ENCODE measurements around the gene PFDN6.
"Not testable (repeated sequence)": the region's sequence is repeated elsewhere in the genome, so short reads cannot be mapped to it uniquely, and the experiment has no call there.

PFDN6 gene

GRCh38 chr6:33279971-33280511, 9.4 kb upstream of the PFDN6 start:
- H3K36me3 Mint-ChIP-seq = peaks cover 91% of the 10 kb centered on the region
- H3K4me1 Mint-ChIP-seq = peaks cover 30% of the 10 kb centered on the region
- H3K27ac Mint-ChIP-seq = peak overlapping the region; percentile 35
- no peaks in the 10 kb centered on the region for H3K9me3 Mint-ChIP-seq
- H3K4me3 Mint-ChIP-seq = no peak overlapping the region
- DNase-seq (ENCODE audit: low spot score in 2 of 2) = no peak
- ATAC-seq = no peak

DNA sequence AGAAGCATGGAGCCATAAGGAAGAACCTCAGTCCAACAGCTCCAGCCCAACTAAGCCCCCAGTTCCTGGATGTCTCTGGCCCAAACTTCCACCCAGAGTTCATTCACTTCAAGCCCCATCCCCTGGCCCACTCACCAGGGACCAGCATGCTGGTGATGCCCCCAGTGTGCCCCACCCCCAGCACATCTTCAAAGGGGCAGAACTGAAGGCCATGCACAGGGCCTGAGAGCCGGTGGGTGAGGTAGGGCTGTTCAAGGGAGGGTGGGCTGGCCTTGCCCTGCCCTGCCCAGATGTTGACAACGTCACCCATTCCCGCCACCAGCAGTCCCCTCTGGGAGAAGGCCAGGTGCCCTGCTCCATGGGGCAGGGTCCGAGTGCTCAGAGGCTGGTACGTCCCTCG, 8.9 kb upstream of the PFDN6 start:
- no peak overlapping the region for H3K4me3 Mint-ChIP-seq
- H3K27ac Mint-ChIP-seq = peak overlapping the region; percentile 35
- ATAC-seq (no peak), DNase-seq (ENCODE audit: low spot score in 2 of 2) (no peak)
- peaks cover 91% of the 10 kb centered on the region for H3K36me3 Mint-ChIP-seq
- peaks cover 26% of the 10 kb centered on the region for H3K4me1 Mint-ChIP-seq
- H3K9me3 Mint-ChIP-seq = no peaks in the 10 kb centered on the region

- ATAC-seq; DNase-seq (ENCODE audit: low spot score in 2 of 2); H3K9me3 Mint-ChIP-seq; H3K4me3 Mint-ChIP-seq; H3K27ac Mint-ChIP-seq: not testable (repeated sequence)
- Mint-ChIP-seq H3K36me3 (peaks cover 95% of the 10 kb centered on the region), H3K4me1 (peaks cover 35% of the 10 kb centered on the region)
Measured at GRCh38 chr6:33285214-33285613, 4.2 kb upstream of the PFDN6 start.

- DNase-seq (ENCODE audit: low spot score in 2 of 2) (no peak), ATAC-seq (no peak)
- peak overlapping the region; percentile 90 for H3K4me3 Mint-ChIP-seq
- H3K4me1 Mint-ChIP-seq = peaks cover 52% of the 10 kb centered on the region
- peak overlapping the region; percentile 80 for H3K27ac Mint-ChIP-seq
- peaks cover 98% of the 10 kb centered on the region for H3K36me3 Mint-ChIP-seq
- no peaks in the 10 kb centered on the region for H3K9me3 Mint-ChIP-seq
Measured at GRCh38 chr6:33286946-33287914, 2.2 kb upstream of the PFDN6 start.

DNA sequence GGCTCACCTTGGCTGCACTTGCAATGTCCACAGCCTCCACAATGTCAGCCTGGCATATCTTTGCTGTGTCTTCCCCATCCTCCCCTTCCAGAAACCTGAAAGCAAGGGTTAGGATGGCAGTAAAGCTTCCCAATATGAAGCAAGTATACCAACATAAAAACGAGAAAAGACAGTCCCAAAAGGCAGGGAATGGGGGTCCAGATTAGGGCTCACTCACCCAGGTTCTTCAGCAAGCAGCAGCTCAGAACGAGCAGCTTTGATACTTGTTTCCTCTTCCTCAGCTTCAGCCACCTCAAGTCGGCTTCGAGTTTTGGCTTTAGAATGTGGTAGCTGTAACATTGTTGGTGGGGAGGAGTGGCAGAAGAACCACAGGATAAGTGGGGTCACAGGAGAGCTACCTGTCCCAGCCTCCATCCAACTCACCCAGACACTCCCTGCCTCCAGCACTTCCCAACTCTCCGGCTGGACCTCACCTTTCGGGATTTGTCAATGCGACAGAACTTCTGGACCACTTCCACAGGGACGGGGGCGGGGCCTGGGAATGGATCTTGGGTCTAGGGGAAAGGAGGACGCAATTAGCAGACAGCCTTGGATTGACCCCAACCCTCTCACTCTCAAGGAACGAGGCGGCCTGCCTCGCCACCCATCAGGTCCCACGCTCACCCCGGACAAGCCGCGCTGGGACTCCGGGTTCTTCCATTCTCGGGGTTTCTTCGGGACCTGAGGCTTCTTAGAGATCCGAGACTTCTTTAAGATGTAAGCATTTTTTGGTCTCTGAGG, 1.1 kb upstream of the PFDN6 start:
- Mint-ChIP-seq H3K4me3 (peak overlapping the region; percentile 90), H3K27ac (peak overlapping the region; percentile 95), H3K36me3 (peaks cover 98% of the 10 kb centered on the region), H3K9me3 (no peaks in the 10 kb centered on the region), H3K4me1 (peaks cover 52% of the 10 kb centered on the region)
- DNase-seq (ENCODE audit: low spot score in 2 of 2) (no peak), ATAC-seq (no peak)

DNA sequence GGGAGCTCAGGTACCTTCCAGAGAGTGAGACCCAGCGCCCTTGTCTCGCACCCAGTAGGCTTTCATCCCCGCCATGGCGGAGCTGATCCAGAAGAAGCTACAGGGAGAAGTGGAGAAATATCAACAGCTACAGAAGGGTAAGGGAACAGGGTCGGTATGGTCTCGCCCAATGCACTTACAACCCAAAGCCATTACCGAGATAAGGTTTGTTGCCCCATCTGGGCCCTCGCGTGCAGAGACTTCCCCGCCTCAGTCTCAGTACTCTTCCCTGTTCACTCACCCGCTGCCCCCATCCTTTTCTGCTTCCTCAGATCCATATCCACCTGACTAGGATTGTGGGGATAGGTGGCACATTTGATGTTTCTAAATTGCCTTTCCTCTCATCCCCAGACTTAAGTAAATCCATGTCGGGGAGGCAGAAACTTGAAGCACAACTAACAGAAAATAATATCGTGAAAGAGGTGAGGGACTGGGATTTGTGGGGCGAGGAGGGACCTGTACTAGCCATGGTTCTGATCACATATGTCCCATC, 449 bp downstream of the PFDN6 start:
- no peaks in the 10 kb centered on the region for H3K9me3 Mint-ChIP-seq
- peaks cover 94% of the 10 kb centered on the region for H3K36me3 Mint-ChIP-seq
- H3K4me1 Mint-ChIP-seq = peaks cover 52% of the 10 kb centered on the region
- H3K4me3 Mint-ChIP-seq = peak overlapping the region; percentile 90
- ATAC-seq (peak; percentile 11), DNase-seq (ENCODE audit: low spot score in 2 of 2) (no peak)
- H3K27ac Mint-ChIP-seq = peak overlapping the region; percentile 95

GRCh38 chr6:33290459-33290858, 1.1 kb downstream of the PFDN6 start:
- ATAC-seq = no peak
- peak overlapping the region; percentile 90 for H3K4me3 Mint-ChIP-seq
- H3K4me1 Mint-ChIP-seq = peaks cover 53% of the 10 kb centered on the region
- H3K36me3 Mint-ChIP-seq = peaks cover 93% of the 10 kb centered on the region
- H3K9me3 Mint-ChIP-seq = no peaks in the 10 kb centered on the region
- DNase-seq (ENCODE audit: low spot score in 2 of 2) = no peak
- H3K27ac Mint-ChIP-seq = peak overlapping the region; percentile 95

DNA sequence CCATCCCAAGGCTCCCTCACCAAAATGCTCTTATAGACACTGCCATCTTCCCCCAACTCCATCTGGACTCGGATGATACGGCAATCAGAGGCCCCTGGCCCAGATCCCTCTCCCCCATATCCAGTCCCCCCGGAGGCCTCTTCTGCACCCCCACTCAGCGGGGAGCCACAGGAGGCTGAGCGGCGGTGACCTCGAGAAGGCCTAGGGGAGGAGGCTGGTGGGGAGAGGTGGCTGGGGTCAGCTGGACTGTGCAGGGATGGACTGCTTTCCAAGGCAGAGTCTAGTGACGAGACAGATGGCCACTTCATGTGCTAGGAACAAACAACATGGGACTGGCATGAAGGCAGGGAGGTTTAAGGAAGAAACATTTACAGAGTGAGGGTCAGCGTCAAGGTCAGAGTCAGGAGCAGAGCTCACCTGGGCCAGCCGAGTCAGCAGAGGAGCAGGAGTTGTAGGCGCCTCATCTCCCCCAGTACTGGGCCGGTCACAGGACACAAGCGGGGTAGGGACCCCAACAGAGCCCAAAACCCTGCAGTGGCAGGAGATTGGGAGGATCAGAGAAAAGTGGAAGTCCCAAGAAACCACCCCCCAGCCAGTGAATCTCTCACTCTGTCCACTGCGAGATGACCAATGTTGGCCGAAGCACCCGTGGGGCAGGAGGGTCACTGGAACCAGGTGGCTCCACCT, 3.7 kb downstream of the PFDN6 start:
- Mint-ChIP-seq H3K27ac (no peak overlapping the region), H3K4me3 (no peak overlapping the region), H3K9me3 (no peaks in the 10 kb centered on the region), H3K36me3 (peaks cover 86% of the 10 kb centered on the region), H3K4me1 (peaks cover 57% of the 10 kb centered on the region)
- no peak for ATAC-seq
- DNase-seq (ENCODE audit: low spot score in 2 of 2) = no peak

- no peak overlapping the region for H3K27ac Mint-ChIP-seq
- ATAC-seq = no peak
Measured at GRCh38 chr6:33294086-33294823, 4.9 kb downstream of the PFDN6 start.

DNA sequence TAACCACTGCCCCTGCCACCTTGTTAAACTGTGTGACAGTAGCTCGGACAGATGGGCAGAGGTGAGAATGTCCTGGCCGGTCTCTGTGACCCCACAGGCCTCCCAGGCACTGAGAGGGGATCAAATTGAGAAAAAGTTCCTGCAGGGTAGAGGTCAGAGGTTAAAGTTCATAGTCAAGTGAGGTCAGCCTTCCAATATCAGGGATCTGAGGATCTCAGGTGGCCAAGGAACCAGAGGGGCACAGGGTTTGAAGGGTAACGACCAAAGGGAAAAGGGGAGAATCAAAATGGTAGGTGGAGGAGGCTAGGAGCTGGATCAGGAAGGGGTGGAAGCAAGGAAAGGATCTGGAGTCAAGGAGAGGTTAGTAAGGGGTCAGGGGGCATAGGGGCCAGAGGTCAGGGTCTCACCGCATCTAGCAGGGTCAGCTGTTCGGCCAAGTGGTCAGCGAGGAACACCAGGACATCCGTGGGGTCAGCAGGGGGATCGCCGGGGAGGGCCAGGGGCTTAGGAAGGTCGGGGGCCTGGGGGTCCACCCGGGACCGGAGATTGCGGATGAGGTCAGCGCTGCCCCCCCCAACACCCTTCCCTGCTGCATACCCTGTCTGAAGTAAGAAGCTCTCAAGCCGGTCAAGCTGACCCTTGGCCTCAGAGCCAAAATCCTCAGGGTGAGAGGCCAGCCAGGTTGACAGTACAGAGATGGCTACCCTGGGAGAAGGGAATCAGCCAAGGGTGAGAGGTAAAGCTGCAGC, 6.4 kb downstream of the PFDN6 start:
- ATAC-seq (no peak), DNase-seq (ENCODE audit: low spot score in 2 of 2) (no peak)
- peak overlapping the region; percentile 100 for H3K27ac Mint-ChIP-seq
- H3K4me3 Mint-ChIP-seq = no peak overlapping the region
- peaks cover 53% of the 10 kb centered on the region for H3K4me1 Mint-ChIP-seq
- H3K36me3 Mint-ChIP-seq = peaks cover 88% of the 10 kb centered on the region
- no peaks in the 10 kb centered on the region for H3K9me3 Mint-ChIP-seq

More at GRCh38 chr6:33294086-33294823, 4.9 kb downstream of the PFDN6 start:
- Mint-ChIP-seq H3K4me1 (peaks cover 54% of the 10 kb centered on the region), H3K9me3 (no peaks in the 10 kb centered on the region), H3K4me3 (no peak overlapping the region), H3K36me3 (peaks cover 88% of the 10 kb centered on the region)
- no peak for DNase-seq (ENCODE audit: low spot score in 2 of 2)

DNA sequence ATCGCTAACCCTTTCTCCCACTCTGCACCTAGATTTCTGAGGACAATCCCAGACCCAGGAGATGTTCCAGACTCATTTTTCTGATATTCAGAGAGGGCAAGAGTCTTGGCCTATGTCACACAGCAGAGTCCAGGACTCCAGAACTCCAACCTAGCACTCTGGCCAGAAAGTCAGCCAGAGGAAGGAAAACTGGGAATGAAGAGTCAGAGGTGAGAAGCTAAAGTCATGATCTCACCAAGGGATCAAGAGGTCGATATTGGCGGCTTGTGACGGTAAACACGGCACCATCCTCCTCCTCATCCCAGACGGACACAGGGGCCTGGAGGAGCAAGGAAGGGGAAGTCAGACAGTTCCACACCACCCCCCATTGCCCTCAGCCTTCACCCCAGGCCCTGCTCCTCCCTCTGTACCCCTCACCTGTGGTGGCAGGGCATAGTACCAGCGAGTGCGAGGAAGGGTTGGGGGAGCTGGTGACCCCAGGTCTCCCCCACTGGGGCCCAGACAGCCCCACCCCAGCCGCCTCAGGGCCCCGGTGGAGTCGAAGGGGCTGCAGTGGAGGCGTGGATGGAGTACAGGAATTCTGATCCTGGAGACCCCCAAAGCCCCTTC, 7.5 kb downstream of the PFDN6 start:
- Mint-ChIP-seq H3K9me3 (no peaks in the 10 kb centered on the region), H3K36me3 (peaks cover 88% of the 10 kb centered on the region), H3K4me3 (peak overlapping the region; percentile 100), H3K4me1 (peaks cover 52% of the 10 kb centered on the region), H3K27ac (peak overlapping the region; percentile 100)
- DNase-seq (ENCODE audit: low spot score in 2 of 2) (no peak), ATAC-seq (no peak)

DNA sequence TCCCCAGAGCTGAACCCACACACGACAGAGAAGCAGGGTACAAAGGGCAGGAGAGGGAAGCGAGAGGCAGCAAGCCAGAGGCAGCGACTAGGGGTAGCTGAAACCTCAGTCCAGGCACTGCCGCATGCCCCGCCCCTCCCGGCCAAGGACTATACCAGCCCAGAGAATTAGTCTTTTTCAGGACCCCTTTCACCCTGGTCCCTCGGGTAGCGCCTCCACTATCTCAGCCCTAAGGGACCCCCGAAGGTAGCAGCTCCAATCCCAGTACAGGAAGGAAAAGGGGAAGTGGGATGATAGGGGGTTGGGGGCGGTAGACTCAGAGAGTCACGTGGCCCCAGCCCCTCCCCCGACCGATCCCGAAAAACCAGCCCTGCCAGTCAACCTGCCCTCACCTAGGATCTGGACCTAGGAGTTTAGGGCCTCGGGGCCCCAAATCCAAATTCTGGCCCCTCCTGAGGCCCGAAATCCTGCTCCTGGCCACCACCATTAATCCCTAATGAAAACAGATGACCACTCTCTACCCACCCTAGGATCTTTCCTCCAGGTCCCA, 8.1 kb downstream of the PFDN6 start:
- Mint-ChIP-seq H3K4me3 (peak overlapping the region; percentile 100), H3K36me3 (peaks cover 88% of the 10 kb centered on the region)
- no peak for ATAC-seq

More for the DNA sequence above, 8.1 kb downstream of the PFDN6 start:
- no peaks in the 10 kb centered on the region for H3K9me3 Mint-ChIP-seq
- no peak for DNase-seq (ENCODE audit: low spot score in 2 of 2)
- H3K27ac Mint-ChIP-seq = peak overlapping the region; percentile 100
- H3K4me1 Mint-ChIP-seq = peaks cover 48% of the 10 kb centered on the region
